Smooth muscle cell (in vitro differentiated cells): ENCODE data around the gene FSD1. TPM values are rescaled to one million over a fixed set of nuclear protein-coding genes. Genes with fewer than 3 reads are reported as not detected.
"Not testable (repeated sequence)": the region's sequence is repeated elsewhere in the genome, so short reads cannot be mapped to it uniquely, and the experiment has no call there.

Source experiments
- DNase-seq: peaks from one replicate; lab custom pipeline; 2025; ENCODE audit not compliant: unreplicated experiment; lab: John Stamatoyannopoulos, UW
- H2AFZ ChIP-seq: fragments of 200-600 bp; sonication (generic); 2 replicates; pipeline ENCODE4 v1.6.0; 2016; ENCODE audit warnings: antibody characterized with exemption, low read depth, mild to moderate bottlenecking
- H3F3A ChIP-seq: fragments of 200-600 bp; sonication (generic); 2 replicates; pipeline ENCODE4 v1.6.0; 2017; ENCODE audit warnings: antibody characterized with exemption, low read depth
- H3K27ac ChIP-seq: fragments of 200-600 bp; sonication (generic); 2 replicates; pipeline ENCODE4 v1.5.1; 2016; ENCODE audit warnings: low read depth, mild to moderate bottlenecking
- H3K27me3 ChIP-seq: fragments of 200-600 bp; sonication (generic); 2 replicates; pipeline ENCODE4 v1.6.1; 2016; ENCODE audit warnings: low read depth, mild to moderate bottlenecking
- H3K36me3 ChIP-seq: fragments of 200-600 bp; sonication (generic); 2 replicates; pipeline ENCODE4 v1.5.1; 2016; ENCODE audit warnings: low read depth
- H3K4me1 ChIP-seq: fragments of 200-600 bp; sonication (generic); 2 replicates; pipeline ENCODE4 v1.5.1; 2016; ENCODE audit warnings: low read depth
- H3K4me2 ChIP-seq: fragments of 200-600 bp; sonication (generic); 2 replicates; pipeline ENCODE4 v1.6.0; 2016; ENCODE audit warnings: mild to moderate bottlenecking
- H3K4me3 ChIP-seq: fragments of 200-600 bp; sonication (generic); 2 replicates; pipeline ENCODE4 v1.5.1; 2016; ENCODE audit warnings: mild to moderate bottlenecking
- H3K79me2 ChIP-seq: fragments of 200-600 bp; sonication (generic); 2 replicates; pipeline ENCODE4 v1.6.0; 2016; ENCODE audit warnings: low read depth, mild to moderate bottlenecking
- H3K9ac ChIP-seq: fragments of 200-600 bp; sonication (generic); 2 replicates; pipeline ENCODE4 v1.6.0; 2016; ENCODE audit warnings: low read depth
- H3K9me3 ChIP-seq: fragments of 200-600 bp; sonication (generic); replicated peaks from 2 replicates; pipeline ENCODE4 v1.5.1; 2016; ENCODE audit warnings: low read depth
- H4K20me1 ChIP-seq: fragments of 200-600 bp; sonication (generic); 2 replicates; pipeline ENCODE4 v1.6.0; 2016; ENCODE audit warnings: low read depth
- WGBS: methylation state at CpG from one replicate; pipeline ENCODE4 v1.1.7; 2016; ENCODE audit warnings: low lambda C conversion rate; 5-methylcytosine and 5-hydroxymethylcytosine counted together
- polyA plus RNA-seq: library from polyadenylated mRNA; unstranded; fragments of >200 nt; fragmentation: Nextera tagmentation; extraction: Ambion mirVana; gene quantifications from 2 replicates; pipeline ENCODE4 v1.2.1, GENCODE V29; 2016
- total RNA-seq: library from RNA; depleted of rRNA; stranded (reverse); fragments of >200 nt; gene quantifications from 2 replicates; pipeline ENCODE4 v1.2.3, GENCODE V29; 2014
- TF ChIP-seq, protein P1 (sequence below): fragments of 200-600 bp; sonication (generic); IDR thresholded peaks from 2 replicates; pipeline ENCODE4 v1.5.1; 2017; ENCODE audit warnings: borderline replicate concordance, mild to moderate bottlenecking, antibody characterized with exemption; ENCODE audit not compliant: insufficient read depth, poor library complexity, severe bottlenecking

The FSD1 gene
- total and polyA plus RNA-seq, 2 experiments from 2014 or later: 9.9 to 16.5 TPM

DNA sequence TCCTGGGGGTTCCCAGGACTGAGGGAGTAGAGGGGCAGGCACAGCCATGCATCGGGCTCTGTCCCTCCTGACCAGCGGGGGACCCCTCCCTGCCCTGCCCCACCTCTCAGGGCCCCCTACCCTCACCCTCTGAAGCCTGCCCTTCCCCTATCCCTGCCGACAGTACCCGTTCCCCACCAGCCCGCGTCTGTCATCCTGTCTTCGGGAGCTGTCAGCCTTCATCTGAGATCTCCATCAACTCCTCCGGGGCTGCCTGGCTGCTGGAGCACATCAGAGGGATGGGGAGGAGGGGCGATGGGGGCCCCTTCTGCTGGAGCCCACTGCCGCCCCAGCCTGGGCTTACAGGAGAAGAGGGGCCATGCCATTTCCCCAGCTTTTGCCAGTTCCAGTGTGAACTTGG lies 31.5 kb upstream of the FSD1 start:
- Histone ChIP-seq H3K4me1 (peaks cover under 1% of the 10 kb centered on the region), H3K27me3 (no peaks in the 10 kb centered on the region), H3F3A (no peaks in the 10 kb centered on the region), H3K4me3 (no peak overlapping the region), H3K79me2 (no peaks in the 10 kb centered on the region), H4K20me1 (no peaks in the 10 kb centered on the region), H3K9ac (no peak overlapping the region), H3K36me3 (no peaks in the 10 kb centered on the region), H3K27ac (no peak overlapping the region), H3K9me3 (no peaks in the 10 kb centered on the region), H2AFZ (no peak overlapping the region), H3K4me2 (no peak overlapping the region)
- WGBS: 74% methylated on average over 9 of the region's 10 CpGs
- TF ChIP-seq, protein P1, sequence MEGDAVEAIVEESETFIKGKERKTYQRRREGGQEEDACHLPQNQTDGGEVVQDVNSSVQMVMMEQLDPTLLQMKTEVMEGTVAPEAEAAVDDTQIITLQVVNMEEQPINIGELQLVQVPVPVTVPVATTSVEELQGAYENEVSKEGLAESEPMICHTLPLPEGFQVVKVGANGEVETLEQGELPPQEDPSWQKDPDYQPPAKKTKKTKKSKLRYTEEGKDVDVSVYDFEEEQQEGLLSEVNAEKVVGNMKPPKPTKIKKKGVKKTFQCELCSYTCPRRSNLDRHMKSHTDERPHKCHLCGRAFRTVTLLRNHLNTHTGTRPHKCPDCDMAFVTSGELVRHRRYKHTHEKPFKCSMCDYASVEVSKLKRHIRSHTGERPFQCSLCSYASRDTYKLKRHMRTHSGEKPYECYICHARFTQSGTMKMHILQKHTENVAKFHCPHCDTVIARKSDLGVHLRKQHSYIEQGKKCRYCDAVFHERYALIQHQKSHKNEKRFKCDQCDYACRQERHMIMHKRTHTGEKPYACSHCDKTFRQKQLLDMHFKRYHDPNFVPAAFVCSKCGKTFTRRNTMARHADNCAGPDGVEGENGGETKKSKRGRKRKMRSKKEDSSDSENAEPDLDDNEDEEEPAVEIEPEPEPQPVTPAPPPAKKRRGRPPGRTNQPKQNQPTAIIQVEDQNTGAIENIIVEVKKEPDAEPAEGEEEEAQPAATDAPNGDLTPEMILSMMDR: no peak
- DNase-seq: no peak

DNA sequence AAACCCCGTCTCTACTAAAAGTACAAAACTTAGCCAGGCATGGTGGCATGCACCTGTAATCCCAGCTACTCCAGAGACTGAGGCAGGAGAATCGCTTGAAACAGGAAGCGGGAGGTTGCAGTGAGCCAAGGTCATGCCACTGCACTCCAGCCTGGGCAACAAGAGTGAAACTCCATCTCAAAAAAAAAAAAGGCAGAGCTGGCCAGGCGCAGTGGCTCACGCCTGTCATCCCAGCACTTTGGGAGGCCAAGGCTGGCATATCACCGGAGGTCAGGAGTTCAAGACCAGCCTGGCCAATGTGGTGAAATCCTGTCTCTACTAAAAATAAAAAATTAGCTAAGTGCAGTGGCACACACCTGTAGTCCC lies 30.1 kb upstream of the FSD1 start:
- H3K4me2 ChIP-seq, H3K4me3 ChIP-seq, H3K36me3 ChIP-seq, H2AFZ ChIP-seq, DNase-seq, H3K79me2 ChIP-seq, H3K9me3 ChIP-seq, H3K27me3 ChIP-seq, H3K4me1 ChIP-seq, H3F3A ChIP-seq, H3K9ac ChIP-seq, H3K27ac ChIP-seq, H4K20me1 ChIP-seq: not testable (repeated sequence)
- WGBS: 98% methylated on average over 6 of the region's 6 CpGs

DNA sequence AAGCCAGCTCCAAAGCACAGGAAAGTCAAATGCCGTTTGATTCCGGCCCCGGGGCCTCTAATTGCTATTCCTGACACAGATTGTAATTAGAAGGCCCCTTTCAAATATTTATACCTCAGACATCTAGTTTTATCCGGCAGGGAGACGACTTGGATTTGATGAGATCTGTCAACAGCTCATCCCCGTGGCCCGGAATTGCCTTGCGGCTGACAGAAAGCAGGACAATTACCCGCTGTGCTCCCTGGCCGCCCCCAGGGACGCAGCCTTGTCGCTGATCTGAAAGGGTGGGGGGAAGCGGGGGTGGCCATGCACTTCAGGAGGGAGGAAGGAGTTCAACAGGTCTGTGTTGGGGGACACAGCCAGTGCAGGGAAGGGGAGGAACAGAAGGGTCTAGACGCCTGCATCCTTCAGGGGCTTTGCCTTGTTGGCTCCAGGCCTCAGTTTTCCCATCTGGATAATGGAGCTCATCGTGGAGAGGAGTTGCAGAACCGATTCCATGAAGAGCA lies 27.2 kb upstream of the FSD1 start:
- H2AFZ ChIP-seq: no peak overlapping the region
- DNase-seq: no peak
- no peaks in the 10 kb centered on the region for H3K36me3 ChIP-seq
- H3F3A ChIP-seq: no peaks in the 10 kb centered on the region
- H3K27ac ChIP-seq: no peak overlapping the region
- H4K20me1 ChIP-seq: no peaks in the 10 kb centered on the region
- H3K4me3 ChIP-seq: no peak overlapping the region
- peaks cover 18% of the 10 kb centered on the region for H3K4me1 ChIP-seq
- no peaks in the 10 kb centered on the region for H3K79me2 ChIP-seq
- TF ChIP-seq, protein P1: no peak
- no peak overlapping the region for H3K4me2 ChIP-seq
- H3K9ac ChIP-seq: no peak overlapping the region
- H3K9me3 ChIP-seq: no peaks in the 10 kb centered on the region
- peaks cover 26% of the 10 kb centered on the region for H3K27me3 ChIP-seq
- 36% methylated on average over 15 of the region's 16 CpGs for WGBS

DNA sequence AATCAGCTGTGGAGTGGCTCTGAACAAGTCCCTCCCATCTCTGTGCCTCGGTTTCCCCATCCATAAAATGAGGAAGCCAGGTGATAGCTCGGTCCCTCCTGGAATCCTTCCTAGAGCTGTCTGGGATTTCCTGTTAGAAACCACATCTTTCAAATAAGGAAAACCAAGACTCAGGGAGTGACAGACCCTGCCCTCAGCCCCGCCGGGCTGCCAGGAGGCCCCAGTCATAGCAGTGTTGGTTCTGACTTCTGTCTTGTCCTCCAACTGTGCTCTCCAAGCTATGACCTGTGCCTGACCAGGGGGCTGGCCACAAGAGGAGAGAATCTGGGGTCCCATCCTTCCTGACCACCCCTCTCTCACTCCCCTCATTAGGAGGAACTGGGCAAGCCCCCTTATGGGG lies 26.4 kb upstream of the FSD1 start:
- Histone ChIP-seq H3K27ac (no peak overlapping the region), H3K27me3 (peaks cover 26% of the 10 kb centered on the region), H3K9ac (no peak overlapping the region), H3K9me3 (no peaks in the 10 kb centered on the region), H3K79me2 (no peaks in the 10 kb centered on the region), H3K4me3 (no peak overlapping the region), H3F3A (no peaks in the 10 kb centered on the region), H3K4me2 (peak overlapping the region; percentile 95), H3K4me1 (peaks cover 18% of the 10 kb centered on the region), H4K20me1 (no peaks in the 10 kb centered on the region), H3K36me3 (no peaks in the 10 kb centered on the region), H2AFZ (no peak overlapping the region)
- no peak for DNase-seq
- TF ChIP-seq, protein P1: no peak
- 23% methylated on average over 4 of the region's 4 CpGs for WGBS
